AG09319 (cell line): Measurements from ENCODE around the gene ST6GALNAC4.

Source experiments
- DNase-seq: peaks from one replicate; pipeline ENCODE4 v3.0.0-alpha.2; 2010; ENCODE audit warnings: low read depth; ENCODE audit errors: extremely low read depth
- TF ChIP-seq, protein P1 (sequence below): IDR thresholded peaks from 2 replicates; pipeline ENCODE4 v1.5.1; 2011; ENCODE audit warnings: low read depth, mild to moderate bottlenecking, inconsistent platforms, low read length, moderate library complexity

The ST6GALNAC4 gene

DNA sequence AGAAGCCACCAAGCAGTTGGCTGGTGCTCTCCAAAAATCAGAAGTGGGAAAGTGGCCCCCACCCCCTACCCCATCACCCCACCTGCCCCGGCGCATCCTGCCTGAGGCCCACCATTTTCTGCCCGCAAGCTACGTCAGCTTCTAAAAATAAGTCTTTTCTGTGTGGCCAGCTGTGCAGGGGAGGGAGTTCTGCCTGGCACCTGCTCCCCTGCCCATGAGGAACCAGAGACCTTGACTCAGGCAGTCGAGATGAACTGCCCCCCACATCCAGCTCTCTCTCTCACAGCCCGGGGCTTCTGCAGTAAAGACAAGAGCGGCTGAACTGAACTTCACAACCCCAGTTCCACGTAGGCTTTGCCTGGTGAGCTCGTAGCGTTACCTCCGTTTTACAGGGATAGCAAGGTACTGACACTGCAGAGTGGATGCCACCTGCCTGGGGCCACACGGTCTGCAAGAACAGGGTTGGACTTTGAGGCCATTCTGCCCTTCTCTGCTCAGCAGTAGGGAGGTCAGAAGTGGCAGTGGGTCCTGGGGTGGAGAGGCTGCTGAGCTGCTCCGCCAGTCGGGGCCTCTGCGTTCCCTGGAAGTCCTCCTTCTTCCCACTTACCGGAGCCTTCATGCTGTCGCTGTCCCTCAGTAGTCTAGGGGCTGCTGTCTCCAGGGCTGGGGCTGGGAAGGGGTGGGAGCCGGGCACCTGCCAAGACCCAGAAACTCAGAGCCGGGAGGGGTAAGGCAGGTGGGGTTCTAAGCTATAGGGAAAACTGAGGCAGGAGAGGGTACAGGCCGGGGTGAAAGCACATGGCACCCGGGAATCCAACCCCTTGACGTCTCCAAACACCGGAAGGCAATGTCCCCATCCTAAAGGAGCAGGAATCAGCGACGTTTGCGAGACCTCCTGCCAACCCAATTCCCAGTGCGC is 781 bp downstream of the ST6GALNAC4 start:
- TF ChIP-seq, protein P1, sequence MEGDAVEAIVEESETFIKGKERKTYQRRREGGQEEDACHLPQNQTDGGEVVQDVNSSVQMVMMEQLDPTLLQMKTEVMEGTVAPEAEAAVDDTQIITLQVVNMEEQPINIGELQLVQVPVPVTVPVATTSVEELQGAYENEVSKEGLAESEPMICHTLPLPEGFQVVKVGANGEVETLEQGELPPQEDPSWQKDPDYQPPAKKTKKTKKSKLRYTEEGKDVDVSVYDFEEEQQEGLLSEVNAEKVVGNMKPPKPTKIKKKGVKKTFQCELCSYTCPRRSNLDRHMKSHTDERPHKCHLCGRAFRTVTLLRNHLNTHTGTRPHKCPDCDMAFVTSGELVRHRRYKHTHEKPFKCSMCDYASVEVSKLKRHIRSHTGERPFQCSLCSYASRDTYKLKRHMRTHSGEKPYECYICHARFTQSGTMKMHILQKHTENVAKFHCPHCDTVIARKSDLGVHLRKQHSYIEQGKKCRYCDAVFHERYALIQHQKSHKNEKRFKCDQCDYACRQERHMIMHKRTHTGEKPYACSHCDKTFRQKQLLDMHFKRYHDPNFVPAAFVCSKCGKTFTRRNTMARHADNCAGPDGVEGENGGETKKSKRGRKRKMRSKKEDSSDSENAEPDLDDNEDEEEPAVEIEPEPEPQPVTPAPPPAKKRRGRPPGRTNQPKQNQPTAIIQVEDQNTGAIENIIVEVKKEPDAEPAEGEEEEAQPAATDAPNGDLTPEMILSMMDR, result no peak
- no peak for DNase-seq

GRCh38 chr9:127915325-127915752 is 1.5 kb downstream of the ST6GALNAC4 start:
- TF ChIP-seq, protein P1, result no peak

DNA sequence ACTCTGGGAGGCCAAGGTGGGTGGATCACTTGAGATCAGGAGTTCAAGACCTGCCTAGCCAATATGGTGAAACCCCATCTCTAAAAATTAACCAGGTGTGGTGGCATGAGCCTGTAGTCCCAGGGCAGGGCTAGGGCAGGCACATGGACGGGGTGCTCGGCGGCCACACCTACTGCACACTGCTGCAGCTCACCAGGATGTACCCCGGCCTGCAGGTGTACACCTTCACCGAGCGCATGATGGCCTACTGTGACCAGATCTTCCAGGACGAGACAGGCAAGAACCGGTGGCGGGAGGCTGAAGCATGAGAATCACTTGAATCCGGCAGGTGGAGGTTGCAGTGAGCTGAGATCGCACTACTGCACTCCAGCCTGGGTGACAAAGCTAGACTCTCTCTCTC is 3.2 kb downstream of the ST6GALNAC4 start:
- TF ChIP-seq, protein P1, result no peak
- DNase-seq, result no peak

More at GRCh38 chr9:127915325-127915752, 1.5 kb downstream of the ST6GALNAC4 start:
- DNase-seq, result no peak

DNA sequence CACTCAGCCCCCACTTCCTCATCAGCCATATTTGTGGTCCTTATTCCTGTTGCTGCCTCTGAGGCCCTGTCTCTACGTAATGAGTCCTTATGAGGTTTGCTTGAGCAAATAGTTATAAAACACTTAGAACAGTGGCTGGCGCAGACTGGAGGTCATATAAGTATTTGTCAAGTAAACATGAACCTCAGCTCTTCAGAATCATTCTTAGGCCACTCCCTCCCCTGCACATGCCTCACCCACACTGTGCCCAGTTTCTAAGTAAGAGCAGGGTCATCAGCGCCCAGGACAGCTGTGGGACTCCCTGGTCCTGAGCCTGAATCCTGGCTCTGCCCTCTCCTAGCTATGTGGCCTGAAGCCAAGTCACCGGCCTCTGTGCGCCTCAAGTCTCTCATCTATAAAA is 4.0 kb downstream of the ST6GALNAC4 start:
- TF ChIP-seq, protein P1, result no peak
- DNase-seq, result no peak

DNA sequence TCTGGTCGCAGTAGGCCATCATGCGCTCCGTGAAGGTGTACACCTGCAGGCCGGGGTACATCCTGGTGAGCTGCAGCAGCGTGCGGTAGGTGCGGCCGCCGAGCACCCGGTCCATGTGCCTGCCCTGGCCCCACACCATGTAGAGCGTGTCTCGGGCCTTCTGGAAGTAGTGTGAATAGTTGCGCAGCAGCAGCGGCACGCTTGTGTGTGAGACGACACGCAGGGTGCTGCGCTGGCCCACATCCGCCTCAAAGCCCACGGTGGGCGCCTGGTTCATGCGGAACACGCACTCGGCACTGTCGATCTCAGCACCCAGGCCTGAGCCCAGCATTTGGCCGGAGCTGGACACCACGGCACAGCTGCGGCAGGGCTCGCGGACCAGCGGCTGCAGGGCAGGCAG is 4.5 kb downstream of the ST6GALNAC4 start:
- TF ChIP-seq, protein P1, result no peak

DNA sequence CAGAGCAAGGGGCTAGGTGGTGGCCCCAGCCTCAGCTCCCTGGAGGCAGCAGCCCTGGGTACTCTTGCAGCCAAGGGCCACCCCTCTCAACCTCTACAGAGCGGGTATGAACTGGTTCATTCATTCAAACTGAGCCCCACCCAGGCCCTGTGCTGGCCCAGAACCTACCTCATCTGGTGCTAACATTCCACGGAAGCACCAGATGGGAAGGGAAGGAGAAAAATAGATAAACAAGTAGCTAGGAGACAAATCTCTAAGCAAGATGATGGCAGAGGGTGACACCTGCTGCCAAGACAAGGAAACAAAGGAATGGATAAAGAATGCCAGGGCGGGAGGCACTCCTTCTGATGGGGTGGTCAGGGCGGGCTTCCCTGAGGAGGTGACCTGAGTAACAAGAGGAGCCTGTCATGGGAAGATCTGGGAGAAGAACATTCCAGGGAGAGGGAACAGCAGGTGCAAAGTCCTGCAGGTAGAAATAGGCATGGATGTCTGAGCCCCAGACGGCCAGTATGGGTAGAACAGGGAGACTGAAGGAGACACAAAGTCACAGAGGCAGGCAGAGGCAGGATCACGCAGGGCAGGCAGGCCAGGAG is 6.1 kb downstream of the ST6GALNAC4 start:
- TF ChIP-seq, protein P1, result peak; percentile 15
- no peak for DNase-seq

More for the DNA sequence above, 4.5 kb downstream of the ST6GALNAC4 start:
- no peak for DNase-seq

- TF ChIP-seq, protein P1, result no peak
- DNase-seq, result no peak
These were observed 7.0 kb downstream of the ST6GALNAC4 start for GRCh38 chr9:127909839-127910273.
